Posterior vena cava (tissue), 2 donors: Measurements from ENCODE around the gene CD82. TPM values are rescaled to one million over a fixed set of nuclear protein-coding genes. Genes with fewer than 3 reads are reported as not detected.

Source experiments
- DNase-seq: peaks from one replicate; pipeline ENCODE4 v3.0.0-alpha.2; 2020; ENCODE audit warnings: low spot score
- intact Hi-C, 2 donors: fragments of 100-400 bp; cut with DNase I; formaldehyde crosslinking; loops; one replicate each; pipeline versions ENCODE4 v1.14.1 to v1.14.2; 2022 to 2023
- total RNA-seq, 2 donors: library from RNA; stranded (reverse); fragmentation: NEBNext Ultra II Directional; extraction: Animal tissue kit (Norgen Biotek cat#: 25700); gene quantifications; one replicate each; pipeline ENCODE4 v1.2.1, GENCODE V29; 2021
- donor health status: DM: yes; HTN: yes; CAD: no.
- donor health status: DM: yes; HTN: yes; CAD: no.

Gene CD82
- total RNA-seq, 2 donors from 2014 or later = 26.8 to 28.6 TPM

- intact Hi-C loops = no loop called here
- DNase-seq = no peak
Measured at GRCh38 chr11:44590769-44591168, 25.3 kb downstream of the CD82 start.

GRCh38 chr11:44591557-44591956 lies 26.1 kb downstream of the CD82 start:
- intact Hi-C loops = no loop called here
- DNase-seq = no peak

GRCh38 chr11:44592125-44592940 lies 26.9 kb downstream of the CD82 start:
- intact Hi-C loops = no loop called here
- DNase-seq = peak; percentile 89

- DNase-seq = no peak
- intact Hi-C loops = no loop called here
Measured at GRCh38 chr11:44593251-44593650, 27.8 kb downstream of the CD82 start.

GRCh38 chr11:44595006-44595405 lies 29.5 kb downstream of the CD82 start:
- intact Hi-C loops = no loop called here
- no peak for DNase-seq

- intact Hi-C loops = no loop called here
- peak; percentile 88 for DNase-seq
Measured at GRCh38 chr11:44595964-44596381, 30.5 kb downstream of the CD82 start.

- DNase-seq = no peak
- intact Hi-C loops = no loop called here
Measured at GRCh38 chr11:44596525-44597276, 31.2 kb downstream of the CD82 start.

GRCh38 chr11:44597358-44598012 lies 32.0 kb downstream of the CD82 start:
- intact Hi-C loops = no loop called here
- no peak for DNase-seq

GRCh38 chr11:44598831-44599230 lies 33.4 kb downstream of the CD82 start:
- intact Hi-C loops = no loop called here
- no peak for DNase-seq

GRCh38 chr11:44600261-44600660 lies 34.8 kb downstream of the CD82 start:
- DNase-seq = no peak
- intact Hi-C loops = no loop called here

GRCh38 chr11:44600839-44601383 lies 35.4 kb downstream of the CD82 start:
- intact Hi-C loops = loop anchor here in 1 of 2 donors (1.0 kb wide), 1 partner anchor 43 kb away; no protein-coding TSS in a partner anchor
- no peak for DNase-seq

- intact Hi-C loops = loop anchor here in 1 of 2 donors (1.0 kb wide), 1 partner anchor 43 kb away; no protein-coding TSS in a partner anchor
- DNase-seq = no peak
Measured at GRCh38 chr11:44601471-44602370, 36.3 kb downstream of the CD82 start.

GRCh38 chr11:44602891-44603310 lies 37.4 kb downstream of the CD82 start:
- intact Hi-C loops = no loop called here
- DNase-seq = no peak

- DNase-seq = no peak
- intact Hi-C loops = no loop called here
Measured at GRCh38 chr11:44604171-44604581, 38.7 kb downstream of the CD82 start.

GRCh38 chr11:44605068-44605708 lies 39.7 kb downstream of the CD82 start:
- intact Hi-C loops = no loop called here
- DNase-seq = no peak

GRCh38 chr11:44605965-44606364 lies 40.5 kb downstream of the CD82 start:
- intact Hi-C loops = no loop called here
- no peak for DNase-seq

- intact Hi-C loops = no loop called here
- no peak for DNase-seq
Measured at GRCh38 chr11:44606472-44606871, 41.0 kb downstream of the CD82 start.

- no peak for DNase-seq
- intact Hi-C loops = no loop called here
Measured at GRCh38 chr11:44607319-44607962, 42.0 kb downstream of the CD82 start.
